ENCODE measurements around the gene KRTAP1-1. TPM values are rescaled to one million over a fixed set of nuclear protein-coding genes. Genes with fewer than 3 reads are reported as not detected.
"Not testable (repeated sequence)": the region's sequence is repeated elsewhere in the genome, so short reads cannot be mapped to it uniquely, and the experiment has no call there.

The KRTAP1-1 gene
- polyA plus RNA-seq, 1 experiment, result not detected

GRCh38 chr17:41004397-41004796 is 36.9 kb downstream of the KRTAP1-1 start:
- TF ChIP-seq, protein P1, sequence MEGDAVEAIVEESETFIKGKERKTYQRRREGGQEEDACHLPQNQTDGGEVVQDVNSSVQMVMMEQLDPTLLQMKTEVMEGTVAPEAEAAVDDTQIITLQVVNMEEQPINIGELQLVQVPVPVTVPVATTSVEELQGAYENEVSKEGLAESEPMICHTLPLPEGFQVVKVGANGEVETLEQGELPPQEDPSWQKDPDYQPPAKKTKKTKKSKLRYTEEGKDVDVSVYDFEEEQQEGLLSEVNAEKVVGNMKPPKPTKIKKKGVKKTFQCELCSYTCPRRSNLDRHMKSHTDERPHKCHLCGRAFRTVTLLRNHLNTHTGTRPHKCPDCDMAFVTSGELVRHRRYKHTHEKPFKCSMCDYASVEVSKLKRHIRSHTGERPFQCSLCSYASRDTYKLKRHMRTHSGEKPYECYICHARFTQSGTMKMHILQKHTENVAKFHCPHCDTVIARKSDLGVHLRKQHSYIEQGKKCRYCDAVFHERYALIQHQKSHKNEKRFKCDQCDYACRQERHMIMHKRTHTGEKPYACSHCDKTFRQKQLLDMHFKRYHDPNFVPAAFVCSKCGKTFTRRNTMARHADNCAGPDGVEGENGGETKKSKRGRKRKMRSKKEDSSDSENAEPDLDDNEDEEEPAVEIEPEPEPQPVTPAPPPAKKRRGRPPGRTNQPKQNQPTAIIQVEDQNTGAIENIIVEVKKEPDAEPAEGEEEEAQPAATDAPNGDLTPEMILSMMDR (IDR thresholded peaks at IDR 0.05; ENCODE audit: insufficient read depth, low read depth, low read length), result no peak
- Histone ChIP-seq H3K4me3 (ENCODE audit: low read depth, low read length) (no peak overlapping the region), H3K27me3 (ENCODE audit: control insufficient read depth, insufficient read depth, low read length) (no peaks in the 10 kb centered on the region), H3K36me3 (ENCODE audit: control insufficient read depth, insufficient read depth, low read length) (no peaks in the 10 kb centered on the region)
- ChIA-PET CTCF (interaction anchor here (0.9 kb wide), 1 partner anchor 14 kb away, joined by 3 read pairs; no protein-coding TSS in a partner anchor), POLR2A (no interaction called here)
- DNase-seq (ENCODE audit: low read depth), result no peak

- ChIA-PET POLR2A (no interaction called here), CTCF (no interaction called here)
- Histone ChIP-seq H3K36me3 (ENCODE audit: control insufficient read depth, insufficient read depth, low read length) (no peaks in the 10 kb centered on the region), H3K27me3 (ENCODE audit: control insufficient read depth, insufficient read depth, low read length) (no peaks in the 10 kb centered on the region), H3K4me3 (ENCODE audit: low read depth, low read length) (no peak overlapping the region)
- DNase-seq (ENCODE audit: low read depth), result no peak
- TF ChIP-seq, protein P1 (IDR thresholded peaks at IDR 0.05; ENCODE audit: insufficient read depth, low read depth, low read length), result no peak
Measured at GRCh38 chr17:41003926-41004325, 37.3 kb downstream of the KRTAP1-1 start.

- no peaks in the 10 kb centered on the region for H3K36me3 ChIP-seq (ENCODE audit: control insufficient read depth, insufficient read depth, low read length)
- TF ChIP-seq, protein P1 (IDR thresholded peaks at IDR 0.05; ENCODE audit: insufficient read depth, low read depth, low read length), result no peak
- no peak overlapping the region for H3K4me3 ChIP-seq (ENCODE audit: low read depth, low read length)
- no peaks in the 10 kb centered on the region for H3K27me3 ChIP-seq (ENCODE audit: control insufficient read depth, insufficient read depth, low read length)
- ChIA-PET POLR2A (no interaction called here), CTCF (no interaction called here)
- no peak for DNase-seq (ENCODE audit: low read depth)
Measured at GRCh38 chr17:41002814-41003213, 38.4 kb downstream of the KRTAP1-1 start.

DNA sequence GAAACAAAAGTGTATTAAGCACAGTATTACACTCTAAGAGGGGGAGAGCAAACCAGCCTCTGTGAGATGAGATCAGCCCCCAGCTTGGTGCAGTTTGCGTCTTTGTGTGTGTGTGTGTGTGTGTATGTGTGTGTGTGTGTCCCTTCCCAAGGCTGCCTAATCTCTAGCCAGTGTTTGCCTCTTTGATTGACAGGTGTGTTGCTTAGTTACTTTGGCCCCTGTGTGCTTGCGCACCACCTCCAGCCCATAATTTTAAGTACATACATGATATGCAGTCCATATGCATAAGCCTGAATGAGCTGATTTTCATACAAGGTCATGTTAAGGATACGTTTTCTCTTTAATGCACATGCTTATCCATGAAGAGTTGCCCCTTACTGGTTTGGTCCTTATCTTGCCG is 39.5 kb downstream of the KRTAP1-1 start:
- H3K36me3 ChIP-seq (ENCODE audit: control insufficient read depth, insufficient read depth, low read length), result no peaks in the 10 kb centered on the region
- H3K27me3 ChIP-seq (ENCODE audit: control insufficient read depth, insufficient read depth, low read length), result no peaks in the 10 kb centered on the region
- ChIA-PET CTCF (no interaction called here), POLR2A (interaction anchor here (0.6 kb wide), 1 partner anchor 183 kb away, joined by 6 read pairs; no protein-coding TSS in a partner anchor)
- TF ChIP-seq, protein P1 (IDR thresholded peaks at IDR 0.05; ENCODE audit: insufficient read depth, low read depth, low read length), result no peak
- H3K4me3 ChIP-seq (ENCODE audit: low read depth, low read length), result no peak overlapping the region
- no peak for DNase-seq (ENCODE audit: low read depth)

GRCh38 chr17:40999563-40999962 is 41.7 kb downstream of the KRTAP1-1 start, which contains the start of gene KRTAP3-2:
KRTAP3-2 (minus strand) TSS chr17:40999906; CDS start chr17:40999853, 53 bp downstream.
- H3K27me3 ChIP-seq (ENCODE audit: control insufficient read depth, insufficient read depth, low read length); CTCF ChIA-PET; H3K36me3 ChIP-seq (ENCODE audit: control insufficient read depth, insufficient read depth, low read length); DNase-seq (ENCODE audit: low read depth); H3K4me3 ChIP-seq (ENCODE audit: low read depth, low read length); POLR2A ChIA-PET: not testable (repeated sequence)

GRCh38 chr17:40997361-40997760 is 43.9 kb downstream of the KRTAP1-1 start:
- ChIA-PET POLR2A (no interaction called here), CTCF (no interaction called here)
- TF ChIP-seq, protein P1 (IDR thresholded peaks at IDR 0.05; ENCODE audit: insufficient read depth, low read depth, low read length), result no peak
- no peaks in the 10 kb centered on the region for H3K36me3 ChIP-seq (ENCODE audit: control insufficient read depth, insufficient read depth, low read length)
- DNase-seq (ENCODE audit: low read depth), result no peak
- H3K27me3 ChIP-seq (ENCODE audit: control insufficient read depth, insufficient read depth, low read length), result no peaks in the 10 kb centered on the region
- no peak overlapping the region for H3K4me3 ChIP-seq (ENCODE audit: low read depth, low read length)
